ENCODE results near the gene CMIP.

GRCh38 chr16:81448154-81449131, 3.8 kb downstream of the CMIP start:
- TF ChIP-seq EZH2phosphoT487 (conservative IDR thresholded peaks at IDR 0.05; ENCODE audit: low read length), result no peak
- TF ChIP-seq CTCF (IDR thresholded peaks at IDR 0.05; ENCODE audit: insufficient read depth, low read length, poor library complexity, severe bottlenecking), result no peak
